Measurements from ENCODE around the gene DPYSL4. TPM values are rescaled to one million over a fixed set of nuclear protein-coding genes. Genes with fewer than 3 reads are reported as not detected.

The DPYSL4 gene
- total and polyA plus RNA-seq, 7 donors: 0.30 to 1.4 (median 0.82) TPM

GRCh38 chr10:132148261-132149251 is 38.2 kb upstream of the DPYSL4 start:
- DNase-seq: peak; percentile 7 to 42
- Histone ChIP-seq H3K4me1 (no peaks in the 10 kb centered on the region), H3K27ac (no peak overlapping the region), H3K27me3 (ENCODE audit: insufficient read depth in 3 of 3, low read length in 2 of 3) (no peaks in the 10 kb centered on the region), H3K9me3 (no peaks in the 10 kb centered on the region), H3K36me3 (ENCODE audit: insufficient read depth in 1 of 2, low read depth in 1 of 2) (no peaks in the 10 kb centered on the region), H3K4me3 (no peak overlapping the region)
- 84 to 87% (median 84%) methylated on average over 40 to 43 of the region's 43 CpGs for WGBS, 3 donors
- TF ChIP-seq CTCF (IDR thresholded peaks at IDR 0.05): no peak
- intact Hi-C loops (cut with DNase I): loop anchor here in 1 of 2 donors (10.0 kb wide), 1 partner anchor 114 kb away; no protein-coding TSS in a partner anchor
- no peak for ATAC-seq

- 74 to 85% (median 85%) methylated on average over 8 to 14 of the region's 23 CpGs for WGBS, 3 donors
- Histone ChIP-seq H3K27me3 (ENCODE audit: insufficient read depth in 3 of 3, low read length in 2 of 3) (no peaks in the 10 kb centered on the region), H3K27ac (no peak overlapping the region), H3K9me3 (no peaks in the 10 kb centered on the region), H3K4me1 (no peaks in the 10 kb centered on the region), H3K4me3 (no peak overlapping the region), H3K36me3 (ENCODE audit: insufficient read depth in 1 of 2, low read depth in 1 of 2) (peaks cover 0 to 5% of the 10 kb centered on the region in 2 donors)
- intact Hi-C loops (cut with DNase I): loop anchor here in 1 of 2 donors (10.0 kb wide), 1 partner anchor 114 kb away; no protein-coding TSS in a partner anchor
- ATAC-seq (no peak), DNase-seq (peak in 1 of 2 donors; percentile 48)
- TF ChIP-seq CTCF (IDR thresholded peaks at IDR 0.05): no peak
Observed at GRCh38 chr10:132149271-132149670, 37.5 kb upstream of the DPYSL4 start.

GRCh38 chr10:132149917-132150316 is 36.8 kb upstream of the DPYSL4 start:
- ATAC-seq (no peak), DNase-seq (peak; percentile 5 to 21)
- no peaks in the 10 kb centered on the region for H3K9me3 ChIP-seq
- 95 to 100% (median 99%) methylated on average over 6 to 7 of the region's 7 CpGs for WGBS, 3 donors
- H3K4me1 ChIP-seq: no peaks in the 10 kb centered on the region
- no peak overlapping the region for H3K4me3 ChIP-seq
- intact Hi-C loops (cut with DNase I): loop anchor here in 1 of 2 donors (10.0 kb wide), 1 partner anchor 115 kb away; no protein-coding TSS in a partner anchor
- H3K36me3 ChIP-seq (ENCODE audit: insufficient read depth in 1 of 2, low read depth in 1 of 2): peaks cover 0 to 6% of the 10 kb centered on the region in 2 donors
- no peaks in the 10 kb centered on the region for H3K27me3 ChIP-seq (ENCODE audit: insufficient read depth in 3 of 3, low read length in 2 of 3)
- TF ChIP-seq CTCF (IDR thresholded peaks at IDR 0.05): no peak
- H3K27ac ChIP-seq: no peak overlapping the region

GRCh38 chr10:132150777-132151176 is 36.0 kb upstream of the DPYSL4 start:
- ATAC-seq (no peak), DNase-seq (no peak)
- Histone ChIP-seq H3K4me1 (no peaks in the 10 kb centered on the region), H3K9me3 (no peaks in the 10 kb centered on the region), H3K27me3 (ENCODE audit: insufficient read depth in 3 of 3, low read length in 2 of 3) (no peaks in the 10 kb centered on the region), H3K36me3 (ENCODE audit: insufficient read depth in 1 of 2, low read depth in 1 of 2) (peaks cover 0 to 6% of the 10 kb centered on the region in 2 donors), H3K27ac (no peak overlapping the region), H3K4me3 (no peak overlapping the region)
- TF ChIP-seq CTCF (IDR thresholded peaks at IDR 0.05): no peak
- WGBS, 3 donors: 97 to 98% (median 98%) methylated on average over 2 of the region's 2 CpGs
- intact Hi-C loops (cut with DNase I): no loop called here
